Left ventricle myocardium inferior (tissue), 1 donor: Measurements from ENCODE around the gene RFPL2. TPM values are rescaled to one million over a fixed set of nuclear protein-coding genes. Genes with fewer than 3 reads are reported as not detected.
A peak's percentile ranks its signal among the peaks of the same experiment; 100 is the strongest.

Source experiments
- DNase-seq: peaks from one replicate; pipeline ENCODE4 v3.0.0-alpha.2; 2020
- H3K27ac ChIP-seq: fragments of 200-600 bp; replicated peaks from 2 replicates; pipeline ENCODE4 v1.8.0; 2021
- H3K27me3 ChIP-seq: fragments of 200-600 bp; 2 replicates; pipeline ENCODE4 v1.8.0; 2021; ENCODE audit warnings: low read depth
- H3K36me3 ChIP-seq: fragments of 200-600 bp; 2 replicates; pipeline ENCODE4 v1.8.0; 2021
- H3K4me1 ChIP-seq: fragments of 200-600 bp; 2 replicates; pipeline ENCODE4 v1.8.0; 2021
- H3K4me3 ChIP-seq: fragments of 200-600 bp; 2 replicates; pipeline ENCODE4 v1.8.0; 2021; ENCODE audit warnings: mild to moderate bottlenecking, moderate library complexity
- H3K9me3 ChIP-seq: fragments of 200-600 bp; replicated peaks from 2 replicates; pipeline ENCODE4 v1.8.0; 2021
- intact Hi-C: fragments of 100-400 bp; cut with micrococcal nuclease; formaldehyde crosslinking; loops from one replicate; pipeline ENCODE4 v1.11.0; 2022
- long read RNA-seq: library from polyadenylated mRNA; unstranded; transcript quantifications from one replicate; pipeline ENCODE4 v2.0.0, GENCODE V29; 2021
- total RNA-seq: library from RNA; stranded (reverse); fragmentation: NEBNext Ultra II Directional; extraction: Animal tissue kit (Norgen Biotek cat#: 25700); gene quantifications from one replicate; pipeline ENCODE4 v1.2.1, GENCODE V29; 2021
- TF ChIP-seq, protein P1 (sequence below): fragments of 200-600 bp; IDR thresholded peaks from 2 replicates; pipeline ENCODE4 v1.8.0; 2021; ENCODE audit warnings: antibody characterized with exemption, mild to moderate bottlenecking, borderline replicate concordance
- donor health status: DM: no; HTN: yes; CAD: no; lungs with severe emphysema.

The RFPL2 gene
- 0.08 TPM for total RNA-seq
- long read RNA-seq, result 0 reads

DNA sequence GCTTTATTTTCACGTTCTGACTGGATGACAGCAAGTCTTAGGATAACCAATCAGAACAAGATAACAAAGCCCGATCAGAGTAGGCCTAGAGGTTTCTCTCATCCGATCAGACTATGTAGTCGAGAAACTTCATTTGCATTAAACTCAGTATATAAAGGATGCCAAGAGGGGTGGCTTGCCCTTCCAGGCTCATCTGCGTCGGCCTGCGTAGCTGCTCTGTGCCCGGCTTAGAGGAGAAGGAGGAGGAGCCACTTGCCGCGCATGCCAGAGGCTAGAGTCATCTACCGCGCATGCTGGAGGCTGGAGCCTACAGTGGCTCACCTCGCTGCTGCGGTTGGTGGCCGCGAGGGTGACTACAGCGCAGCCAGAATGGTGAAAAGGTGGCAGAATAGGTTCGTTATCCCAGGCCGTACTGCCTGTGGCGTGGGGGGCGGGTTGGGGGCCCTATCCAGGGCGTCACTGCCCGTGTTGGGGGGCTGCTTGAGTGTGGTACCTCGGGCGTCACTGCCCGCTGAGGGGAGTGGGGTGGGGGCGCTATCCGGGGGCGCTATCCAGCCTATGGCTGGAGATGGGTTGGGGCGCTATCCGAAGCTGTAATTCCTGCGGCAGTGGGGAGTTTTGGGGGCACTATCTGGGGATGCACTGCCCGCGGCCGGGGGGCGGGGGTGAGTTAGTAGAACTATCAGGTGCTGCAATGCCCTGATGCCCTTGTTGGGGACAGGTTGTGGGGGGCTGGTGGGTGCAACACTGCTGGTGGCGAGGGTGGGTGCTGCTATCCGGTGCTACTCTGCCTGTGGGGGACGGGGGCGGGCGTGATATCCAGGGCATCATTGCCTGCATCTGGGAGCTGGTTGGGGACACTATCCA is at the start of gene RFPL2:
RFPL2 (minus strand) TSS at position 218 of the 867 bp plus-strand sequence. CDS start 2,622 bp downstream, outside the sequence.
- no peaks in the 10 kb centered on the region for H3K36me3 ChIP-seq
- H3K27ac ChIP-seq, result no peak within 1 kb of the TSS
- intact Hi-C loops, result no loop called here
- TF ChIP-seq, protein P1, sequence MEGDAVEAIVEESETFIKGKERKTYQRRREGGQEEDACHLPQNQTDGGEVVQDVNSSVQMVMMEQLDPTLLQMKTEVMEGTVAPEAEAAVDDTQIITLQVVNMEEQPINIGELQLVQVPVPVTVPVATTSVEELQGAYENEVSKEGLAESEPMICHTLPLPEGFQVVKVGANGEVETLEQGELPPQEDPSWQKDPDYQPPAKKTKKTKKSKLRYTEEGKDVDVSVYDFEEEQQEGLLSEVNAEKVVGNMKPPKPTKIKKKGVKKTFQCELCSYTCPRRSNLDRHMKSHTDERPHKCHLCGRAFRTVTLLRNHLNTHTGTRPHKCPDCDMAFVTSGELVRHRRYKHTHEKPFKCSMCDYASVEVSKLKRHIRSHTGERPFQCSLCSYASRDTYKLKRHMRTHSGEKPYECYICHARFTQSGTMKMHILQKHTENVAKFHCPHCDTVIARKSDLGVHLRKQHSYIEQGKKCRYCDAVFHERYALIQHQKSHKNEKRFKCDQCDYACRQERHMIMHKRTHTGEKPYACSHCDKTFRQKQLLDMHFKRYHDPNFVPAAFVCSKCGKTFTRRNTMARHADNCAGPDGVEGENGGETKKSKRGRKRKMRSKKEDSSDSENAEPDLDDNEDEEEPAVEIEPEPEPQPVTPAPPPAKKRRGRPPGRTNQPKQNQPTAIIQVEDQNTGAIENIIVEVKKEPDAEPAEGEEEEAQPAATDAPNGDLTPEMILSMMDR, result no peak
- H3K27me3 ChIP-seq, result peaks cover 58% of the 10 kb centered on the region
- no peaks in the 10 kb centered on the region for H3K9me3 ChIP-seq
- no peak for DNase-seq
- peaks cover 12% of the 10 kb centered on the region for H3K4me1 ChIP-seq
- H3K4me3 ChIP-seq, result peak within 1 kb of the TSS; percentile 51

- TF ChIP-seq, protein P1, result no peak
- intact Hi-C loops, result no loop called here
- DNase-seq, result no peak
Measured at GRCh38 chr22:32249231-32249630, 44.4 kb upstream of the RFPL2 start.

DNA sequence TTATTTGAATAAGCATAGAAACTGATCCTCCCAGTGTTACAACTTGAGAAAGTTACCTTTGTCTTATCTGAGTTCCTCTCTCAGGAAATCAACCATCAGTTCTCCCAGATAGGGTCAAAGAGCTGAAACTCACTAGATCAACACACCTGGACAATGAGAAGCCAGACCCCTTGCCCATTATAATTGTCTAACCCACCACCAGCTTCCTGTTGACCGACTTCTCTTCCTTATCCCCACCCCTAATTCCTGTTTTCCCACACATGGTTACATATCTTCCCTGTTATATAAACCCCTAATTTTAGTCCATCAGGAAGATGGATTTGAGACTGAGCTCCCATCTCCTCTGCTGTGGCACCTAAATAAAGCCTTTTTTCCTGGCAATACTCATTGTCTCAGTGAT is 43.4 kb upstream of the RFPL2 start:
- TF ChIP-seq, protein P1, result no peak
- no peak overlapping the region for H3K27ac ChIP-seq
- no peaks in the 10 kb centered on the region for H3K36me3 ChIP-seq
- no peaks in the 10 kb centered on the region for H3K4me1 ChIP-seq
- no peaks in the 10 kb centered on the region for H3K9me3 ChIP-seq
- no peaks in the 10 kb centered on the region for H3K27me3 ChIP-seq
- no peak overlapping the region for H3K4me3 ChIP-seq
- intact Hi-C loops, result no loop called here
- DNase-seq, result no peak

More at GRCh38 chr22:32249231-32249630, 44.4 kb upstream of the RFPL2 start:
- H3K27ac ChIP-seq, result no peak overlapping the region
- H3K4me3 ChIP-seq, result no peak overlapping the region
- no peaks in the 10 kb centered on the region for H3K36me3 ChIP-seq
- H3K27me3 ChIP-seq, result peaks cover 3% of the 10 kb centered on the region
- H3K9me3 ChIP-seq, result no peaks in the 10 kb centered on the region
- no peaks in the 10 kb centered on the region for H3K4me1 ChIP-seq

DNA sequence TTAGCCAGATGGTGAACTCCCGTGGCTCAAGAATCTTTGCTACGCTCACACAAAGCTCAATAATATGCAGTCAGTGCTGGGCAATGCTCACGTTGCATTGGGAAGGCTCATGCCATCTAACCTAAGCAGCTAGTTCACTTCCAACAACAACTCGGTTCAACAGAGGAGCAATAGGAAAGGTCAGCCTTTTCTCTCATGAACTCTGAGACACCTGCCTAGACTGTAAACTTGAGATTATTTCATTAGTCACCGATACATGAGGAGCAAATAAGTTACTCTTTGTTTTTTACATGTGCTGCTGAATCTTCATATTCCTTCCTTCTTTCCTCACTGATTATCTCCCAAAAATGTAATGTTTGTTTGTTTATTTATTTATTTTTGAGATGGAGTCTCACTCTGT is 41.3 kb upstream of the RFPL2 start:
- intact Hi-C loops, result no loop called here
- TF ChIP-seq, protein P1, result no peak
- H3K36me3 ChIP-seq, result no peaks in the 10 kb centered on the region
- no peaks in the 10 kb centered on the region for H3K27me3 ChIP-seq
- H3K4me1 ChIP-seq, result no peaks in the 10 kb centered on the region
- no peak overlapping the region for H3K27ac ChIP-seq
- no peaks in the 10 kb centered on the region for H3K9me3 ChIP-seq
- no peak overlapping the region for H3K4me3 ChIP-seq
- no peak for DNase-seq

DNA sequence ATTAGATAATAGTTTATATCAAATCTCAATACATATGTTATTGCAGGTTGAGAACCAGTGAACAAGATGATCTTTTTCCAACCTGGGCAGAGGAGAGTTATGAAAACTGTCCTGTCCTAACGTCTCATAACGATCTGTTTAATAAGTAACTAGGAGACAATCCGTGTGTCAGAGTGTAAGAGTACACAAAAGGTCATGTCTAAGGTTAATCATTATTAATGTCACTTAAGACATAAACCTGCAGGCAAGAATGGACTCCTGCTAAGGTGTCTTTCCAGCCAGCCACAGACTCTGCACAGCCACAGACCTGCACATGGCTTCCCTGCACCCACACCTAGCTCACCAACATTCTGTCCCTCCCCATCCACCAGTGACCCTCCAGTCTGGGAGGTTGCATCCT is 40.2 kb upstream of the RFPL2 start:
- Histone ChIP-seq H3K4me1 (no peaks in the 10 kb centered on the region), H3K27ac (no peak overlapping the region), H3K27me3 (no peaks in the 10 kb centered on the region), H3K4me3 (no peak overlapping the region), H3K36me3 (no peaks in the 10 kb centered on the region), H3K9me3 (no peaks in the 10 kb centered on the region)
- TF ChIP-seq, protein P1, result no peak
- intact Hi-C loops, result no loop called here
- no peak for DNase-seq
